ENCODE data around the gene ITIH1. TPM values are rescaled to one million over a fixed set of nuclear protein-coding genes. Genes with fewer than 3 reads are reported as not detected.
"Not testable (repeated sequence)": the region's sequence is repeated elsewhere in the genome, so short reads cannot be mapped to it uniquely, and the experiment has no call there.

Gene ITIH1
- total RNA-seq (not detected), polyA plus RNA-seq (0.18 TPM)
- long read RNA-seq, donor 1: 0 reads
- long read RNA-seq, donor 2: 0 reads
- long read RNA-seq, donor 3: 0 reads
- long read RNA-seq, donor 4: 0 reads

- DNase-seq (no peak), ATAC-seq (no peak)
- Histone ChIP-seq H3K4me3 (ENCODE audit: low read length) (no peak within 1 kb of the TSS), H3K4me1 (ENCODE audit: control insufficient read depth, insufficient read depth, low read length) (no peaks in the 10 kb centered on the region), H3K9me3 (ENCODE audit: control insufficient read depth, low read length) (no peaks in the 10 kb centered on the region), H3K27me3 (ENCODE audit: control insufficient read depth, insufficient read depth) (no peaks in the 10 kb centered on the region), H3K27ac (ENCODE audit: low read length) (no peak within 1 kb of the TSS)
- WGBS: 89% methylated on average over 12 of the region's 12 CpGs
- intact Hi-C loops (cut with DNase I): no loop called here
Measured at GRCh38 chr3:52777127-52777958, at the start of gene ITIH1. TSS of gene ITIH1 (plus strand) at chr3:52777599. CDS start at chr3:52777616, 17 bp downstream.

GRCh38 chr3:52728753-52729152 is 48.6 kb upstream of the ITIH1 start:
- H3K27ac ChIP-seq (ENCODE audit: low read length); H3K4me1 ChIP-seq (ENCODE audit: control insufficient read depth, insufficient read depth, low read length); H3K9me3 ChIP-seq (ENCODE audit: control insufficient read depth, low read length); H3K27me3 ChIP-seq (ENCODE audit: control insufficient read depth, insufficient read depth); DNase-seq; H3K4me3 ChIP-seq (ENCODE audit: low read length); ATAC-seq; intact Hi-C loops (cut with DNase I): not testable (repeated sequence)
- 56% methylated on average over 3 of the region's 3 CpGs for WGBS

GRCh38 chr3:52730681-52731080 is 46.7 kb upstream of the ITIH1 start:
- Histone ChIP-seq H3K9me3 (ENCODE audit: control insufficient read depth, low read length) (no peaks in the 10 kb centered on the region), H3K27me3 (ENCODE audit: control insufficient read depth, insufficient read depth) (no peaks in the 10 kb centered on the region), H3K27ac (ENCODE audit: low read length) (no peak overlapping the region), H3K4me3 (ENCODE audit: low read length) (no peak overlapping the region), H3K4me1 (ENCODE audit: control insufficient read depth, insufficient read depth, low read length) (no peaks in the 10 kb centered on the region)
- ATAC-seq: no peak
- no peak for DNase-seq
- intact Hi-C loops (cut with DNase I): loop anchor here in 1 of 4 donors (10.0 kb wide), 1 partner anchor 194 kb away; no protein-coding TSS in a partner anchor

- Histone ChIP-seq H3K27me3 (ENCODE audit: control insufficient read depth, insufficient read depth) (no peaks in the 10 kb centered on the region), H3K4me3 (ENCODE audit: low read length) (no peak overlapping the region), H3K9me3 (ENCODE audit: control insufficient read depth, low read length) (no peaks in the 10 kb centered on the region), H3K27ac (ENCODE audit: low read length) (no peak overlapping the region), H3K4me1 (ENCODE audit: control insufficient read depth, insufficient read depth, low read length) (no peaks in the 10 kb centered on the region)
- DNase-seq (no peak), ATAC-seq (no peak)
- WGBS: 82% methylated on average over 14 of the region's 14 CpGs
- intact Hi-C loops (cut with DNase I): loop anchor here in 1 of 4 donors (10.0 kb wide), 1 partner anchor 193 kb away; no protein-coding TSS in a partner anchor
Measured at GRCh38 chr3:52731590-52731989, 45.8 kb upstream of the ITIH1 start.

GRCh38 chr3:52733256-52733891 is 44.0 kb upstream of the ITIH1 start:
- intact Hi-C loops (cut with DNase I): loop anchor here in 1 of 4 donors (10.0 kb wide), 1 partner anchor 191 kb away; no protein-coding TSS in a partner anchor
- H3K27ac ChIP-seq (ENCODE audit: low read length): no peak overlapping the region
- ATAC-seq (no peak), DNase-seq (no peak)
- H3K27me3 ChIP-seq (ENCODE audit: control insufficient read depth, insufficient read depth): no peaks in the 10 kb centered on the region
- no peak overlapping the region for H3K4me3 ChIP-seq (ENCODE audit: low read length)
- H3K4me1 ChIP-seq (ENCODE audit: control insufficient read depth, insufficient read depth, low read length): no peaks in the 10 kb centered on the region
- WGBS: 87% methylated on average over 10 of the region's 10 CpGs
- no peaks in the 10 kb centered on the region for H3K9me3 ChIP-seq (ENCODE audit: control insufficient read depth, low read length)

GRCh38 chr3:52739730-52740129 is 37.7 kb upstream of the ITIH1 start:
- Histone ChIP-seq H3K4me1 (ENCODE audit: control insufficient read depth, insufficient read depth, low read length) (no peaks in the 10 kb centered on the region), H3K4me3 (ENCODE audit: low read length) (no peak overlapping the region), H3K27ac (ENCODE audit: low read length) (no peak overlapping the region), H3K27me3 (ENCODE audit: control insufficient read depth, insufficient read depth) (no peaks in the 10 kb centered on the region), H3K9me3 (ENCODE audit: control insufficient read depth, low read length) (no peaks in the 10 kb centered on the region)
- DNase-seq (no peak), ATAC-seq (no peak)
- intact Hi-C loops (cut with DNase I): loop anchor here in 2 of 4 donors (10.0 kb wide), 3 partner anchors 185 to 335 kb away; no protein-coding TSS in a partner anchor
- 79% methylated on average over 1 of the region's 1 CpG for WGBS

- Histone ChIP-seq H3K27ac (ENCODE audit: low read length) (no peak overlapping the region), H3K9me3 (ENCODE audit: control insufficient read depth, low read length) (no peaks in the 10 kb centered on the region), H3K4me3 (ENCODE audit: low read length) (no peak overlapping the region), H3K4me1 (ENCODE audit: control insufficient read depth, insufficient read depth, low read length) (no peaks in the 10 kb centered on the region), H3K27me3 (ENCODE audit: control insufficient read depth, insufficient read depth) (no peaks in the 10 kb centered on the region)
- intact Hi-C loops (cut with DNase I): loop anchor here in 2 of 4 donors (10.0 kb wide), 2 partner anchors 192 to 332 kb away; no protein-coding TSS in a partner anchor
- ATAC-seq (peak in 1 of 2 donors; percentile 42), DNase-seq (no peak)
- WGBS: 90% methylated on average over 3 of the region's 3 CpGs
Measured at GRCh38 chr3:52742418-52743041, 34.9 kb upstream of the ITIH1 start.

GRCh38 chr3:52743152-52743551 is 34.2 kb upstream of the ITIH1 start:
- intact Hi-C loops (cut with DNase I): loop anchor here in 2 of 4 donors (10.0 kb wide), 2 partner anchors 192 to 332 kb away; no protein-coding TSS in a partner anchor
- no peak for DNase-seq
- H3K27ac ChIP-seq (ENCODE audit: low read length): no peak overlapping the region
- no peaks in the 10 kb centered on the region for H3K27me3 ChIP-seq (ENCODE audit: control insufficient read depth, insufficient read depth)
- 88% methylated on average over 5 of the region's 5 CpGs for WGBS
- H3K4me3 ChIP-seq (ENCODE audit: low read length): no peak overlapping the region
- ATAC-seq: no peak
- H3K4me1 ChIP-seq (ENCODE audit: control insufficient read depth, insufficient read depth, low read length): no peaks in the 10 kb centered on the region
- H3K9me3 ChIP-seq (ENCODE audit: control insufficient read depth, low read length): no peaks in the 10 kb centered on the region

- no peak overlapping the region for H3K4me3 ChIP-seq (ENCODE audit: low read length)
- intact Hi-C loops (cut with DNase I): loop anchor here in 2 of 4 donors (10.0 kb wide), 2 partner anchors 191 to 331 kb away; no protein-coding TSS in a partner anchor
Measured at GRCh38 chr3:52743721-52744120, 33.7 kb upstream of the ITIH1 start.

GRCh38 chr3:52752045-52752660 is 25.2 kb upstream of the ITIH1 start:
- H3K27me3 ChIP-seq (ENCODE audit: control insufficient read depth, insufficient read depth): no peaks in the 10 kb centered on the region
- WGBS: 94% methylated on average over 3 of the region's 3 CpGs
- no peaks in the 10 kb centered on the region for H3K4me1 ChIP-seq (ENCODE audit: control insufficient read depth, insufficient read depth, low read length)
- H3K4me3 ChIP-seq (ENCODE audit: low read length): no peak overlapping the region
- no peaks in the 10 kb centered on the region for H3K9me3 ChIP-seq (ENCODE audit: control insufficient read depth, low read length)
- intact Hi-C loops (cut with DNase I): no loop called here
- no peak overlapping the region for H3K27ac ChIP-seq (ENCODE audit: low read length)
- ATAC-seq (no peak), DNase-seq (no peak)

More at GRCh38 chr3:52743721-52744120, 33.7 kb upstream of the ITIH1 start:
- Histone ChIP-seq H3K4me1 (ENCODE audit: control insufficient read depth, insufficient read depth, low read length) (no peaks in the 10 kb centered on the region), H3K27ac (ENCODE audit: low read length) (no peak overlapping the region), H3K27me3 (ENCODE audit: control insufficient read depth, insufficient read depth) (no peaks in the 10 kb centered on the region), H3K9me3 (ENCODE audit: control insufficient read depth, low read length) (no peaks in the 10 kb centered on the region)
- WGBS: 89% methylated on average over 2 of the region's 2 CpGs
- DNase-seq (no peak), ATAC-seq (no peak)

Measured in right cardiac atrium (tissue), 5 donors.